Endodermal cell (in vitro differentiated cells): ENCODE measurements around the gene OR51A4. TPM values are rescaled to one million over a fixed set of nuclear protein-coding genes. Genes with fewer than 3 reads are reported as not detected.
"Not testable (repeated sequence)": the region's sequence is repeated elsewhere in the genome, so short reads cannot be mapped to it uniquely, and the experiment has no call there.

Experiments
- DNase-seq: peaks from one replicate; pipeline ENCODE4 v3.0.0-alpha.2; 2017
- H3K27ac ChIP-seq: 2 replicates; pipeline ENCODE4 v1.5.1; 2013; ENCODE audit warnings: mild to moderate bottlenecking, low read depth, low read length, moderate library complexity
- H3K27me3 ChIP-seq: 2 replicates; pipeline ENCODE4 v1.6.1; 2013; ENCODE audit warnings: mild to moderate bottlenecking, low read length, moderate library complexity; ENCODE audit not compliant: insufficient read depth, control insufficient read depth, poor library complexity, severe bottlenecking
- H3K36me3 ChIP-seq: 2 replicates; pipeline ENCODE4 v1.7.0; 2013; ENCODE audit warnings: mild to moderate bottlenecking, low read length, moderate library complexity; ENCODE audit not compliant: control insufficient read depth, insufficient read depth
- H3K4me1 ChIP-seq: one replicate; pipeline ENCODE4 v1.7.0; 2013; ENCODE audit warnings: low read length; ENCODE audit not compliant: control insufficient read depth, insufficient read depth
- H3K4me3 ChIP-seq: 2 replicates; pipeline ENCODE4 v1.5.1; 2013; ENCODE audit warnings: mild to moderate bottlenecking, low read length, moderate library complexity
- H3K9ac ChIP-seq: 2 replicates; pipeline ENCODE4 v1.6.1; 2013; ENCODE audit warnings: mild to moderate bottlenecking, low read length, moderate library complexity; ENCODE audit not compliant: poor library complexity, severe bottlenecking; ENCODE audit errors: extremely low read depth
- H3K9me3 ChIP-seq: 2 replicates; pipeline ENCODE4 v1.6.1; 2013; ENCODE audit warnings: mild to moderate bottlenecking, low read length, moderate library complexity; ENCODE audit not compliant: control insufficient read depth
- H3K27ac Mint-ChIP-seq: 2 replicates; pipeline ENCODE4 v1.8.0; 2020; ENCODE audit warnings: mixed read lengths
- H3K27me3 Mint-ChIP-seq: 2 replicates; pipeline ENCODE4 v1.8.0; 2021; ENCODE audit warnings: mild to moderate bottlenecking, mixed read lengths; ENCODE audit not compliant: insufficient read depth
- H3K36me3 Mint-ChIP-seq: 2 replicates; pipeline ENCODE4 v1.8.0; 2020; ENCODE audit warnings: low read depth, mixed read lengths
- H3K4me1 Mint-ChIP-seq: 2 replicates; pipeline ENCODE4 v1.8.0; 2020; ENCODE audit warnings: mixed read lengths
- H3K4me3 Mint-ChIP-seq: 2 replicates; pipeline ENCODE4 v1.8.0; 2020; ENCODE audit warnings: mild to moderate bottlenecking, moderate library complexity, mixed read lengths
- H3K9me3 Mint-ChIP-seq: 2 replicates; pipeline ENCODE4 v1.8.0; 2020; ENCODE audit warnings: mild to moderate bottlenecking, mixed read lengths
- WGBS, 2 experiments: methylation state at CpG; one replicate each; pipeline versions ENCODE4 v1.1.5 to v1.1.7; 2013; ENCODE audit warnings: missing lambda C conversion rate in 2 of 2, mixed read lengths in 1 of 2; ENCODE audit not compliant: insufficient coverage in 1 of 2, insufficient read length in 1 of 2; 5-methylcytosine and 5-hydroxymethylcytosine counted together
- total RNA-seq, 2 donors: library from RNA; stranded (reverse); fragmentation: NEBNext Ultra II Directional in 1 of 2; extraction: Animal tissue kit (Norgen Biotek cat#: 25700) in 1 of 2; gene quantifications; 2 replicates in 1 of 2; 3 replicates in 1 of 2; pipeline ENCODE4 v1.2.1, GENCODE V29; 2021
- TF ChIP-seq, protein P1 (sequence below): fragments of 200-600 bp; sonication (generic); conservative IDR thresholded peaks from 2 replicates; pipeline ENCODE4 v1.5.0; 2021; ENCODE audit warnings: antibody characterized with exemption, mild to moderate bottlenecking

Gene OR51A4
- total RNA-seq, 2 donors from 2014 or later: not detected

GRCh38 chr11:4957396-4957795 lies 10.0 kb upstream of the OR51A4 start:
- no peaks in the 10 kb centered on the region for H3K36me3 ChIP-seq
- H3K4me3 ChIP-seq: no peak overlapping the region
- H3K9me3 ChIP-seq: no peaks in the 10 kb centered on the region
- Mint-ChIP-seq H3K9me3 (no peaks in the 10 kb centered on the region), H3K36me3 (no peaks in the 10 kb centered on the region), H3K4me3 (no peak overlapping the region), H3K27ac (no peak overlapping the region), H3K4me1 (no peaks in the 10 kb centered on the region), H3K27me3 (peaks cover 7% of the 10 kb centered on the region)
- no peak overlapping the region for H3K9ac ChIP-seq
- H3K27me3 ChIP-seq: no peaks in the 10 kb centered on the region
- no peak for DNase-seq
- no peak overlapping the region for H3K27ac ChIP-seq
- H3K4me1 ChIP-seq: no peaks in the 10 kb centered on the region
- TF ChIP-seq, protein P1, sequence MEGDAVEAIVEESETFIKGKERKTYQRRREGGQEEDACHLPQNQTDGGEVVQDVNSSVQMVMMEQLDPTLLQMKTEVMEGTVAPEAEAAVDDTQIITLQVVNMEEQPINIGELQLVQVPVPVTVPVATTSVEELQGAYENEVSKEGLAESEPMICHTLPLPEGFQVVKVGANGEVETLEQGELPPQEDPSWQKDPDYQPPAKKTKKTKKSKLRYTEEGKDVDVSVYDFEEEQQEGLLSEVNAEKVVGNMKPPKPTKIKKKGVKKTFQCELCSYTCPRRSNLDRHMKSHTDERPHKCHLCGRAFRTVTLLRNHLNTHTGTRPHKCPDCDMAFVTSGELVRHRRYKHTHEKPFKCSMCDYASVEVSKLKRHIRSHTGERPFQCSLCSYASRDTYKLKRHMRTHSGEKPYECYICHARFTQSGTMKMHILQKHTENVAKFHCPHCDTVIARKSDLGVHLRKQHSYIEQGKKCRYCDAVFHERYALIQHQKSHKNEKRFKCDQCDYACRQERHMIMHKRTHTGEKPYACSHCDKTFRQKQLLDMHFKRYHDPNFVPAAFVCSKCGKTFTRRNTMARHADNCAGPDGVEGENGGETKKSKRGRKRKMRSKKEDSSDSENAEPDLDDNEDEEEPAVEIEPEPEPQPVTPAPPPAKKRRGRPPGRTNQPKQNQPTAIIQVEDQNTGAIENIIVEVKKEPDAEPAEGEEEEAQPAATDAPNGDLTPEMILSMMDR: no peak
- WGBS, 2 experiments: 91 to 100% methylated on average over 4 of the region's 4 CpGs

GRCh38 chr11:4955613-4956012 lies 8.2 kb upstream of the OR51A4 start, which contains the start of gene OR51A2:
Gene OR51A2 (minus strand): TSS chr11:4955713. CDS start chr11:4955713, 0 bp downstream.
- not testable (repeated sequence) for H3K36me3 ChIP-seq, H3K4me3 ChIP-seq, H3K27me3 ChIP-seq, H3K9me3 Mint-ChIP-seq, H3K27ac Mint-ChIP-seq, H3K4me1 ChIP-seq, H3K4me1 Mint-ChIP-seq, H3K27me3 Mint-ChIP-seq, H3K9me3 ChIP-seq, H3K4me3 Mint-ChIP-seq, H3K36me3 Mint-ChIP-seq, H3K27ac ChIP-seq, DNase-seq, H3K9ac ChIP-seq
- 88 to 100% methylated on average over 1 to 2 of the region's 2 CpGs for WGBS, 2 experiments

DNA sequence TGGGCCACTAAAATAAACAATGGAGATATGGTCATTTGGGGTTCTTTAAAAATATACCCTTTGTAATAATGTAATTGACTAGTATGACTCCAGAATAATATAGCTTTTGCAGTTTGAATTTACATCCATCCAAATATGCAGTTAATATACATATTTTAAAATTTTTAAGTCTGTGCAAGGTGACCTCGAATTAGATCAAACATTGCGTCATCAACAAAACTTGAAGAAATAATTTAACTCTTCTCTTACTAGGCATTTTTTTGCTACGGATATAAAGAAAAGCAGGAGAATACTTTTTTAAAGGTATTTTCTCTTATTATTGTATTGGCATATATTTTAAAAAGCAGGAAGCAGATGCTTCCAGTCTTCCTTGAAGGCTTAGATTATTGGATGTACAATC lies 10.7 kb downstream of the OR51A4 start:
- peaks cover 1% of the 10 kb centered on the region for H3K27me3 Mint-ChIP-seq

More for the DNA sequence above, 10.7 kb downstream of the OR51A4 start:
- peaks cover 12% of the 10 kb centered on the region for H3K27me3 ChIP-seq
- no peak overlapping the region for H3K9ac ChIP-seq
- H3K4me1 Mint-ChIP-seq: no peaks in the 10 kb centered on the region
- no peak overlapping the region for H3K4me3 ChIP-seq
- no peaks in the 10 kb centered on the region for H3K4me1 ChIP-seq
- no peak overlapping the region for H3K27ac Mint-ChIP-seq
- no peak overlapping the region for H3K4me3 Mint-ChIP-seq
- H3K36me3 ChIP-seq: no peaks in the 10 kb centered on the region
- DNase-seq: no peak
- H3K27ac ChIP-seq: no peak overlapping the region
- whole genome bisulfite sequencing, 2 experiments: 90% methylated on average over 2 of the region's 3 CpGs; no CpG with 5 or more reads in 1 of the 2 experiments
- H3K36me3 Mint-ChIP-seq: no peaks in the 10 kb centered on the region
- H3K9me3 Mint-ChIP-seq: no peaks in the 10 kb centered on the region
- H3K9me3 ChIP-seq: no peaks in the 10 kb centered on the region
- TF ChIP-seq, protein P1: no peak
